ENCODE measurements around the gene KLF4. TPM values are rescaled to one million over a fixed set of nuclear protein-coding genes. Genes with fewer than 3 reads are reported as not detected.

The KLF4 gene
- total and polyA plus RNA-seq, 3 experiments from 2014 or later, result 0.31 to 0.37 TPM; not detected in 1

DNA sequence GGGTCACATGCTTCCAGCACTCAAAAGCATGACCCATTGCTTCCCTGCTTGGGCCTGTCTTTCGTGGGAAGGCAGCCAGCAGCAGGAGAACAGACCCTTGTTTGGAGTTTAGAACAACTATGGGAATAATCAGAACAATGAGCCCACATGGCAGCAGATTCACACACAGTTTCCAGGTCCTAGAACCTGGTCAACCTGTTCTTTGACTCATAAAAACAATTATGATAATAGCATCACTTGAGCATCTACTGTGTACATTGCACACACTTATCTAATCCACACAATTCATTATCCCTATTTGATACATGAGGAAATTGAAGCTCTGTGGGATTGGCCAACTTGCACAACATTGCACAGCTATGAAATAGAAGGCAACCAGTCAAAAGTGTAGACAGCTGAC lies 41.7 kb downstream of the KLF4 start:
- no peaks in the 10 kb centered on the region for H3K4me1 ChIP-seq (ENCODE audit: insufficient read depth, low read length)
- H3K27ac ChIP-seq (ENCODE audit: low read depth, low read length), result no peak overlapping the region
- H3K4me3 ChIP-seq (ENCODE audit: low read length), result no peak overlapping the region
- no peak for DNase-seq
- no peaks in the 10 kb centered on the region for H3K9me3 ChIP-seq (ENCODE audit: low read length)
- H3K27me3 Mint-ChIP-seq, result peaks cover 0 to 6% of the 10 kb centered on the region in 2 donors
- H3K36me3 Mint-ChIP-seq, result no peaks in the 10 kb centered on the region
- no peaks in the 10 kb centered on the region for H3K9me3 Mint-ChIP-seq
- H3K27me3 ChIP-seq (ENCODE audit: insufficient read depth, low read length, poor library complexity, severe bottlenecking), result no peaks in the 10 kb centered on the region
- no peak overlapping the region for H3K4me3 Mint-ChIP-seq
- no peaks in the 10 kb centered on the region for H3K4me1 Mint-ChIP-seq
- no peaks in the 10 kb centered on the region for H3K36me3 ChIP-seq (ENCODE audit: insufficient read depth, low read length)
- no peak overlapping the region for H3K27ac Mint-ChIP-seq
- ChIA-PET CTCF (no interaction called here), POLR2A (interaction anchor here (0.6 kb wide), 1 partner anchor 151 kb away, joined by 5 read pairs; no protein-coding TSS in a partner anchor)

DNA sequence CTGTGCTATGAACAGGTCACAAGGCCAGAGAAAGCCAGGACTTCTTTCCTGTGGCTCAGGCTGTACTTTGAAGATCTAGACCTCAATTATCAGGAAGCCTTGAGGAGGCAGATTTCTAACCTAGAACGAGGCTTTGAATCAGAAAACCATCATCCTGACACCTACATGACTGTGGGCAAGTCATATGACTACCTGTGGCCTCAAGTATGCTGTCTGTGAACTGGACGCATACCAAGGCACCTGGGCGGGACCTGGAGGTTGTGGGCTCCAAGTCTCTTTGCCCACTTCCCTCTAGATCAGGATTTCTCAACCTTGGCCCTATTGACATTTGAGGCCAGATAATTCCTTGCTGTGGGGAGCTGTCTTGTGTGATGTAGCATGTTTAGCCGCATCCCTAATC lies 42.5 kb downstream of the KLF4 start:
- Histone ChIP-seq H3K27ac (ENCODE audit: low read depth, low read length) (no peak overlapping the region), H3K36me3 (ENCODE audit: insufficient read depth, low read length) (no peaks in the 10 kb centered on the region), H3K4me1 (ENCODE audit: insufficient read depth, low read length) (no peaks in the 10 kb centered on the region), H3K4me3 (ENCODE audit: low read length) (no peak overlapping the region), H3K27me3 (ENCODE audit: insufficient read depth, low read length, poor library complexity, severe bottlenecking) (no peaks in the 10 kb centered on the region), H3K9me3 (ENCODE audit: low read length) (no peaks in the 10 kb centered on the region)
- ChIA-PET POLR2A (no interaction called here), CTCF (no interaction called here)
- Mint-ChIP-seq H3K27me3 (peaks cover 0 to 3% of the 10 kb centered on the region in 2 donors), H3K4me3 (no peak overlapping the region), H3K9me3 (no peaks in the 10 kb centered on the region), H3K27ac (no peak overlapping the region), H3K36me3 (no peaks in the 10 kb centered on the region), H3K4me1 (no peaks in the 10 kb centered on the region)
- no peak for DNase-seq

DNA sequence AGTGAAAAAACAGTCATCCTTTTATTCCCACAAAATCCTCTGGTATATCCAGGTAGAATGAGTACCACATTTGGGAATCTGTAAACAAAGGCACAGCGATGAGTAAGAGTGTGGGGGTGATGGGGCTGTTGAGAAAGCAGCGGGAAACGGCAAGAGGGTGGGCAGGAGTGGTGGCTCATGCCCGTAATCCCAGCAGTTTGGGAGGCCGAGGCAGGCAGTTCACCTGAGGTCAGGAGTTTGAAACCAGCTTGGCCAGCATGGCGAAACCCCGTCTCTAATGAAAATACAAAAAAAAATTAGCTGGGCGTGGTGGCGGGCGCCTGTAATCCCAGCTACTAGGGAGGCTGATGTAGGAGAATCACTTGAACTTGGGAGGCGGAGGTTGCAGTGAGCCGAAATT lies 43.1 kb downstream of the KLF4 start:
- no peak overlapping the region for H3K4me3 Mint-ChIP-seq
- Histone ChIP-seq H3K4me1 (ENCODE audit: insufficient read depth, low read length) (no peaks in the 10 kb centered on the region), H3K27ac (ENCODE audit: low read depth, low read length) (no peak overlapping the region), H3K27me3 (ENCODE audit: insufficient read depth, low read length, poor library complexity, severe bottlenecking) (no peaks in the 10 kb centered on the region), H3K9me3 (ENCODE audit: low read length) (no peaks in the 10 kb centered on the region), H3K36me3 (ENCODE audit: insufficient read depth, low read length) (no peaks in the 10 kb centered on the region), H3K4me3 (ENCODE audit: low read length) (no peak overlapping the region)
- DNase-seq, result no peak
- no peaks in the 10 kb centered on the region for H3K36me3 Mint-ChIP-seq
- ChIA-PET POLR2A (no interaction called here), CTCF (no interaction called here)
- no peak overlapping the region for H3K27ac Mint-ChIP-seq
- H3K4me1 Mint-ChIP-seq, result no peaks in the 10 kb centered on the region
- no peaks in the 10 kb centered on the region for H3K9me3 Mint-ChIP-seq
- H3K27me3 Mint-ChIP-seq, result peaks cover 0 to 3% of the 10 kb centered on the region in 2 donors

DNA sequence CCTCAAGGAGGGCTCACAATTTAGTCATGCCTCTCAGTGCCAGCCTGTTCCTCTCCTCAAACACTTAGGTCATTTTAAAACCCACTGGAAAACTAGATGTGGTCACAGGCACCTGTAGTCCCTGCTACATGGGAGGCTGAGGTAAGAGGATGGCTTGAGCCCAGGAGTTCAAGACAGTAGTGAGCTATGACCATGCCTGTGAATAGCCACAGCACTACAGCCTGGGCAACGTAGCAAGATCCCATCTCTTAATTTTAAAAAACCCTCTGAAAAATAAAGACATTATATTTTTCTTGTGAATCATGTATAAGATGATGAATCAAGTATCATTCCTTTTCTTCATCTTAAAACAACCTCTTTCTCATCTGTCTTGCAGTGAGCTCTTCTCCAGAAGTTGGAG lies 45.8 kb downstream of the KLF4 start:
- peaks cover 0 to 3% (median 0%) of the 10 kb centered on the region in 5 donors for H3K9me3 Mint-ChIP-seq
- H3K27ac ChIP-seq (ENCODE audit: low read depth, low read length), result no peak overlapping the region
- no peaks in the 10 kb centered on the region for H3K27me3 ChIP-seq (ENCODE audit: insufficient read depth, low read length, poor library complexity, severe bottlenecking)
- H3K27ac Mint-ChIP-seq, result no peak overlapping the region
- POLR2A ChIA-PET, result no interaction called here
- peaks cover 0 to 3% of the 10 kb centered on the region in 2 donors for H3K27me3 Mint-ChIP-seq
- CTCF ChIA-PET, result no interaction called here
- no peaks in the 10 kb centered on the region for H3K4me1 Mint-ChIP-seq
- DNase-seq, result no peak
- H3K9me3 ChIP-seq (ENCODE audit: low read length), result no peaks in the 10 kb centered on the region
- H3K4me3 ChIP-seq (ENCODE audit: low read length), result no peak overlapping the region
- no peaks in the 10 kb centered on the region for H3K36me3 ChIP-seq (ENCODE audit: insufficient read depth, low read length)
- H3K36me3 Mint-ChIP-seq, result no peaks in the 10 kb centered on the region
- H3K4me1 ChIP-seq (ENCODE audit: insufficient read depth, low read length), result no peaks in the 10 kb centered on the region
- no peak overlapping the region for H3K4me3 Mint-ChIP-seq

DNA sequence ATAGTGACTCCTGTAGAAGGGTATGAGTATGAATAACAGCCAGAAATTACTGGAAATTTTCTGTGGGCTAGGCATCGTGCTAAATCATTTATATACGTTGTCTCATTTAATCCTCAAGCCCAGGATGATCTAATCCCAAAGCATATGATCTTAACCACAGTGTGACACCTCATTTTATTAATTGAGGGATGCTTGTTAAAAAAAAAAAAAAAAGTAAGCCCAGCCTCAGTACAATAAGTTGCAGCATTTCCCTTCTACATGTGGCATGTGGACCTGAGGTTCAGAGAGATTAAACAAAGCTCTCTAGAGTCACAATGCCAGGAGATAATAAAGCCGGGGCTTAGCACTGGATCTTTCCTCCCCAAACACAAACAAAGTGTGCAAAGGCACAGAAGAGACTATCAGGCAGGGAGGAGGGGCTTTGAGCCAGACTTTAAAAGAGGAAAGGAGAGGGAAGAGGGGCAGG lies 49.5 kb downstream of the KLF4 start:
- H3K4me1 ChIP-seq (ENCODE audit: insufficient read depth, low read length), result no peaks in the 10 kb centered on the region
- no peak overlapping the region for H3K27ac Mint-ChIP-seq
- DNase-seq, result no peak
- H3K36me3 ChIP-seq (ENCODE audit: insufficient read depth, low read length), result no peaks in the 10 kb centered on the region
- no peaks in the 10 kb centered on the region for H3K9me3 ChIP-seq (ENCODE audit: low read length)
- no peak overlapping the region for H3K4me3 ChIP-seq (ENCODE audit: low read length)
- ChIA-PET CTCF (interaction anchor here (0.6 kb wide), 1 partner anchor 15 kb away, joined by 3 read pairs; no protein-coding TSS in a partner anchor), POLR2A (no interaction called here)
- peaks cover 0 to 3% (median 0%) of the 10 kb centered on the region in 5 donors for H3K9me3 Mint-ChIP-seq
- H3K27me3 Mint-ChIP-seq, result peaks cover 4 to 7% of the 10 kb centered on the region in 2 donors
- no peaks in the 10 kb centered on the region for H3K4me1 Mint-ChIP-seq
- H3K27me3 ChIP-seq (ENCODE audit: insufficient read depth, low read length, poor library complexity, severe bottlenecking), result no peaks in the 10 kb centered on the region
- H3K27ac ChIP-seq (ENCODE audit: low read depth, low read length), result no peak overlapping the region
- no peaks in the 10 kb centered on the region for H3K36me3 Mint-ChIP-seq
- H3K4me3 Mint-ChIP-seq, result no peak overlapping the region

GRCh38 chr9:107438211-107439031 lies 51.1 kb downstream of the KLF4 start:
- H3K4me3 Mint-ChIP-seq, result no peak overlapping the region
- H3K4me1 Mint-ChIP-seq, result no peaks in the 10 kb centered on the region
- no peak overlapping the region for H3K27ac ChIP-seq (ENCODE audit: low read depth, low read length)
- no peaks in the 10 kb centered on the region for H3K4me1 ChIP-seq (ENCODE audit: insufficient read depth, low read length)
- peaks cover 5 to 7% of the 10 kb centered on the region in 2 donors for H3K27me3 Mint-ChIP-seq
- DNase-seq, result no peak
- POLR2A ChIA-PET, result no interaction called here
- no peaks in the 10 kb centered on the region for H3K36me3 ChIP-seq (ENCODE audit: insufficient read depth, low read length)
- no peaks in the 10 kb centered on the region for H3K27me3 ChIP-seq (ENCODE audit: insufficient read depth, low read length, poor library complexity, severe bottlenecking)
- CTCF ChIA-PET, result interaction anchor here (1.1 kb wide), 1 partner anchor 14 kb away, joined by 3 read pairs; no protein-coding TSS in a partner anchor
- H3K4me3 ChIP-seq (ENCODE audit: low read length), result no peak overlapping the region
- peaks cover 0 to 3% (median 0%) of the 10 kb centered on the region in 5 donors for H3K9me3 Mint-ChIP-seq
- H3K27ac Mint-ChIP-seq, result no peak overlapping the region
- H3K36me3 Mint-ChIP-seq, result no peaks in the 10 kb centered on the region
- no peaks in the 10 kb centered on the region for H3K9me3 ChIP-seq (ENCODE audit: low read length)

DNA sequence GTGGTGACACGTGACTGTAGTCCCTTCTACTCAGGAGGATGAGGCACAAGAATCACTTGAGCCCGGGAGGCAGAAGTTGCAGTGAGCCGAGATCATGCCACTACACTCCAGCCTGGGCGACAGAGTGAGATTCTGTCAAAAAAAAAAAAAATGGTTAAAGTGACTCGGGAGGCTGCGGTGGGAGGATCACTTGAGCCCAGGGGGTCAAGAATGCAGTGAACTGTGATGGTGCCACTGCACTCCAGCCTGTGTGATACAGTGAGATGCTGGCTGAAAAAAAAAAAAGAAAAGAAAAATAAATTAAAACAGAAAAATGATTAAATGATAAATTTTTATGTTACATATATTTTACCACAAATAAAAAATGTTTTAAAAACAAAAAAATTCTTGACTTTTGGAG lies 51.9 kb downstream of the KLF4 start:
- Mint-ChIP-seq H3K9me3 (peaks cover 0 to 3% (median 0%) of the 10 kb centered on the region in 5 donors), H3K27ac (no peak overlapping the region), H3K4me1 (no peaks in the 10 kb centered on the region), H3K27me3 (peaks cover 5 to 7% of the 10 kb centered on the region in 2 donors), H3K4me3 (no peak overlapping the region), H3K36me3 (no peaks in the 10 kb centered on the region)
- Histone ChIP-seq H3K27me3 (ENCODE audit: insufficient read depth, low read length, poor library complexity, severe bottlenecking) (no peaks in the 10 kb centered on the region), H3K27ac (ENCODE audit: low read depth, low read length) (no peak overlapping the region), H3K9me3 (ENCODE audit: low read length) (no peaks in the 10 kb centered on the region), H3K4me3 (ENCODE audit: low read length) (no peak overlapping the region), H3K4me1 (ENCODE audit: insufficient read depth, low read length) (no peaks in the 10 kb centered on the region), H3K36me3 (ENCODE audit: insufficient read depth, low read length) (no peaks in the 10 kb centered on the region)
- ChIA-PET CTCF (interaction anchor here (1.1 kb wide), 1 partner anchor 13 kb away, joined by 3 read pairs; no protein-coding TSS in a partner anchor), POLR2A (no interaction called here)
- DNase-seq, result no peak

- DNase-seq, result no peak
- no peaks in the 10 kb centered on the region for H3K36me3 ChIP-seq (ENCODE audit: insufficient read depth, low read length)
- no peaks in the 10 kb centered on the region for H3K4me1 ChIP-seq (ENCODE audit: insufficient read depth, low read length)
- no peaks in the 10 kb centered on the region for H3K4me1 Mint-ChIP-seq
- no peak overlapping the region for H3K4me3 ChIP-seq (ENCODE audit: low read length)
- no peaks in the 10 kb centered on the region for H3K27me3 ChIP-seq (ENCODE audit: insufficient read depth, low read length, poor library complexity, severe bottlenecking)
- H3K27ac ChIP-seq (ENCODE audit: low read depth, low read length), result no peak overlapping the region
- ChIA-PET POLR2A (no interaction called here), CTCF (no interaction called here)
- H3K27me3 Mint-ChIP-seq, result peaks cover 5 to 7% of the 10 kb centered on the region in 2 donors
- H3K36me3 Mint-ChIP-seq, result no peaks in the 10 kb centered on the region
- H3K4me3 Mint-ChIP-seq, result no peak overlapping the region
- H3K27ac Mint-ChIP-seq, result no peak overlapping the region
- H3K9me3 ChIP-seq (ENCODE audit: low read length), result no peaks in the 10 kb centered on the region
- H3K9me3 Mint-ChIP-seq, result peaks cover 0 to 4% (median 0%) of the 10 kb centered on the region in 5 donors
Observed at GRCh38 chr9:107435415-107435814, 54.2 kb downstream of the KLF4 start.
